A549 (cell line): Measurements from ENCODE around the gene SYK.

ENCODE experiments used
- CBX8 ChIP-seq: fragments of 200-600 bp; sonication (generic); IDR thresholded peaks from 2 replicates; pipeline ENCODE4 v1.6.1; 2016
- CEBPB ChIP-seq, 2 experiments: fragments of >200 bp in 1 of 2; sonication (Bioruptor Twin) in 1 of 2; formaldehyde crosslinking in 1 of 2; IDR thresholded peaks; 2 replicates each; pipeline ENCODE4 v1.6.1; 2012 to 2016
- EP300 ChIP-seq, 2 experiments: fragments of >200 bp; sonication (Bioruptor Twin); formaldehyde crosslinking; IDR thresholded peaks; 2 replicates in 1 of 2; 3 replicates in 1 of 2; pipeline ENCODE4 v1.6.1; 2016 to 2017
- HDAC2 ChIP-seq: fragments of 200-600 bp; sonication (generic); IDR thresholded peaks from 2 replicates; pipeline ENCODE4 v1.6.1; 2016
- MYC ChIP-seq: IDR thresholded peaks from 2 replicates; pipeline ENCODE4 v1.6.1; 2012; ENCODE audit warnings: mild to moderate bottlenecking, inconsistent platforms, low read length, improper control_type of control experiment, borderline replicate concordance
- POLR2A ChIP-seq: IDR thresholded peaks from 2 replicates; pipeline ENCODE4 v1.6.1; 2012; ENCODE audit warnings: mild to moderate bottlenecking, low read length
- POLR2AphosphoS2 ChIP-seq: conservative IDR thresholded peaks from 2 replicates; pipeline ENCODE4 v1.6.1; 2012; ENCODE audit warnings: low read length, improper control_type of control experiment, inconsistent platforms
- RARB ChIP-seq: fragments of 250-450 bp; sonication (Bioruptor Pico); IDR thresholded peaks from 2 replicates; pipeline ENCODE4 v1.8.0; 2021; ENCODE audit warnings: mild to moderate bottlenecking, moderate library complexity
- RCOR1 ChIP-seq: fragments of 150-350 bp; IDR thresholded peaks from 2 replicates; pipeline ENCODE4 v1.6.1; 2014; ENCODE audit warnings: antibody characterized with exemption, low read length, low read depth
- SREBF2 ChIP-seq: fragments of 450-650 bp; IDR thresholded peaks from 2 replicates; pipeline ENCODE4 v1.6.1; 2014; ENCODE audit warnings: mild to moderate bottlenecking, moderate library complexity
- TF ChIP-seq, protein P1 (sequence below): fragments of 200-600 bp; sonication (generic); IDR thresholded peaks from 2 replicates; pipeline ENCODE4 v1.6.1; 2016; ENCODE audit warnings: antibody characterized with exemption, mild to moderate bottlenecking, moderate library complexity
- TF ChIP-seq, protein P2 (sequence below): fragments of >200 bp; sonication (Bioruptor Twin); formaldehyde crosslinking; IDR thresholded peaks from 3 replicates; pipeline ENCODE4 v1.5.1; 2016
- TF ChIP-seq, protein P3 (sequence below): IDR thresholded peaks from 2 replicates; pipeline ENCODE4 v1.6.1; 2012

DNA sequence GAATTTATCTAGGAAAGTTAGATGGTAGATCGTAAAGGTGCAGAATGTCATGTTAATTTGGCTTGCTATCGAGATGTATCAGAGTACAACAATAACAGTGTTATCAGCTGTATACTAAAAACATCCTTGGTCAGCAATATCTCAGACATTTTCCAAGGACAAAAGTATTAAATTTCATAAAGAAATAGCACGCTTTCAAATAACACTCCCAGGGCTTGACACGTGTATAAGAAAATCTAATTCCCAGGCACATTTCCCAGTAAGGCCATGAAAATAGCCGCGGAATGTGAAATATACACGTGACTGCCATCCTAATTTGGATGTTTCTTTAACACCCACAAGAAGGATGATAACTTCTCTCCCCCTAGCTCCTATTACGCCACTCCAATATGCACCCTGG is 17.7 kb upstream of the SYK start:
- TF ChIP-seq, protein P1, sequence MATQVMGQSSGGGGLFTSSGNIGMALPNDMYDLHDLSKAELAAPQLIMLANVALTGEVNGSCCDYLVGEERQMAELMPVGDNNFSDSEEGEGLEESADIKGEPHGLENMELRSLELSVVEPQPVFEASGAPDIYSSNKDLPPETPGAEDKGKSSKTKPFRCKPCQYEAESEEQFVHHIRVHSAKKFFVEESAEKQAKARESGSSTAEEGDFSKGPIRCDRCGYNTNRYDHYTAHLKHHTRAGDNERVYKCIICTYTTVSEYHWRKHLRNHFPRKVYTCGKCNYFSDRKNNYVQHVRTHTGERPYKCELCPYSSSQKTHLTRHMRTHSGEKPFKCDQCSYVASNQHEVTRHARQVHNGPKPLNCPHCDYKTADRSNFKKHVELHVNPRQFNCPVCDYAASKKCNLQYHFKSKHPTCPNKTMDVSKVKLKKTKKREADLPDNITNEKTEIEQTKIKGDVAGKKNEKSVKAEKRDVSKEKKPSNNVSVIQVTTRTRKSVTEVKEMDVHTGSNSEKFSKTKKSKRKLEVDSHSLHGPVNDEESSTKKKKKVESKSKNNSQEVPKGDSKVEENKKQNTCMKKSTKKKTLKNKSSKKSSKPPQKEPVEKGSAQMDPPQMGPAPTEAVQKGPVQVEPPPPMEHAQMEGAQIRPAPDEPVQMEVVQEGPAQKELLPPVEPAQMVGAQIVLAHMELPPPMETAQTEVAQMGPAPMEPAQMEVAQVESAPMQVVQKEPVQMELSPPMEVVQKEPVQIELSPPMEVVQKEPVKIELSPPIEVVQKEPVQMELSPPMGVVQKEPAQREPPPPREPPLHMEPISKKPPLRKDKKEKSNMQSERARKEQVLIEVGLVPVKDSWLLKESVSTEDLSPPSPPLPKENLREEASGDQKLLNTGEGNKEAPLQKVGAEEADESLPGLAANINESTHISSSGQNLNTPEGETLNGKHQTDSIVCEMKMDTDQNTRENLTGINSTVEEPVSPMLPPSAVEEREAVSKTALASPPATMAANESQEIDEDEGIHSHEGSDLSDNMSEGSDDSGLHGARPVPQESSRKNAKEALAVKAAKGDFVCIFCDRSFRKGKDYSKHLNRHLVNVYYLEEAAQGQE = no peak
- TF ChIP-seq, protein P2, sequence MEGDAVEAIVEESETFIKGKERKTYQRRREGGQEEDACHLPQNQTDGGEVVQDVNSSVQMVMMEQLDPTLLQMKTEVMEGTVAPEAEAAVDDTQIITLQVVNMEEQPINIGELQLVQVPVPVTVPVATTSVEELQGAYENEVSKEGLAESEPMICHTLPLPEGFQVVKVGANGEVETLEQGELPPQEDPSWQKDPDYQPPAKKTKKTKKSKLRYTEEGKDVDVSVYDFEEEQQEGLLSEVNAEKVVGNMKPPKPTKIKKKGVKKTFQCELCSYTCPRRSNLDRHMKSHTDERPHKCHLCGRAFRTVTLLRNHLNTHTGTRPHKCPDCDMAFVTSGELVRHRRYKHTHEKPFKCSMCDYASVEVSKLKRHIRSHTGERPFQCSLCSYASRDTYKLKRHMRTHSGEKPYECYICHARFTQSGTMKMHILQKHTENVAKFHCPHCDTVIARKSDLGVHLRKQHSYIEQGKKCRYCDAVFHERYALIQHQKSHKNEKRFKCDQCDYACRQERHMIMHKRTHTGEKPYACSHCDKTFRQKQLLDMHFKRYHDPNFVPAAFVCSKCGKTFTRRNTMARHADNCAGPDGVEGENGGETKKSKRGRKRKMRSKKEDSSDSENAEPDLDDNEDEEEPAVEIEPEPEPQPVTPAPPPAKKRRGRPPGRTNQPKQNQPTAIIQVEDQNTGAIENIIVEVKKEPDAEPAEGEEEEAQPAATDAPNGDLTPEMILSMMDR = no peak
- TF ChIP-seq EP300 (IDR thresholded peaks at IDR 0.05) (no peak), POLR2AphosphoS2 (no peak), RARB (no peak), HDAC2 (no peak), POLR2A (no peak), RCOR1 (no peak), SREBF2 (no peak), CEBPB (IDR thresholded peaks at IDR 0.05) (no peak), CBX8 (no peak), MYC (no peak)
- TF ChIP-seq, protein P3, sequence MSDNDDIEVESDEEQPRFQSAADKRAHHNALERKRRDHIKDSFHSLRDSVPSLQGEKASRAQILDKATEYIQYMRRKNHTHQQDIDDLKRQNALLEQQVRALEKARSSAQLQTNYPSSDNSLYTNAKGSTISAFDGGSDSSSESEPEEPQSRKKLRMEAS = no peak
